Fibroblast of pulmonary artery (primary cell): ENCODE data around the gene TPM2.
A peak's percentile ranks its signal among the peaks of the same experiment; 100 is the strongest.

Experiments used
- DNase-seq: peaks from one replicate; pipeline ENCODE4 v3.0.0-alpha.2; 2010; ENCODE audit warnings: low read depth
- H3K4me3 ChIP-seq: replicated peaks from 2 replicates; pipeline ENCODE4 v1.5.1; 2011; ENCODE audit warnings: low read depth, mild to moderate bottlenecking, control low read depth, low read length, moderate library complexity
- TF ChIP-seq, protein P1 (sequence below): IDR thresholded peaks from 2 replicates; pipeline ENCODE4 v1.5.1; 2011; ENCODE audit warnings: mild to moderate bottlenecking, control low read depth, low read length, inconsistent platforms; ENCODE audit errors: missing control alignments

The TPM2 gene

DNA sequence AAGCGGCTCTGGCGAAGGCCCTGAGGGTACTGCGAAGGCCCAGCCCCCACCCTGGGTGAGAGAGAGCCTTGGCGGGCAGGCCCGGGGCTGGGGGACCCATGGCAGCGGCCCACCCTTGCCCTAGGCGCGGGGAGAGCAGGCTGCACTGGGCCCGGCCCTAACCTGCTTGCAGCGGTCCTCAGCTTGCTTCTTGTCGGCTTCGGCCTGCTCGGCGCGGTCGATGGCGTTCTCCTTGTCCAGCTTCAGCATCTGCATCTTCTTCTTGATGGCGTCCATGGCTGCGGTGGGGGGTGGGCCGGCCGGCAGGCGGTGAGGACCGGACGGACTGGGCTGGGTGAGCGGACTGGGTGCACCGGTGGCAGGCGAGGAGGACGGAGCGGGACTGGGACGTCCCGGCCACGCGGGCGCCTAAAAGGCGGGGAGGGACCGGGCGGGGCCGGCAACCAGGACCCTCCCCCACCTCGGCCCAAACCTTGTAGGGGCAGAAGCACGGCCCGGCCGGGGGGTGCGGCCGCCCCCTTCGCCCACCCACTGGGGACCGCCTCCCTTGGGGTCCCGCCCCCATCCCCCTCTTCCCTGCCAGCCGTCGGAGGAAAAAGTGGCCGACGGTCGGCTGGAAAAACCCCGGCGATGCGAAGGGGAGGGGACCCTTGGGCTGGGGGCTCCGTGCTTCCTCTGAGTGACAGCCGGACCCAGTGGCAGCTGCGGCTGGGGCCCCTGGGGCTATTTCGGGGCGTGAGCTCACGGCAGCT is at the start of gene TPM2:
TSS of gene TPM2 (minus strand) at position 384 of the 752 bp plus-strand sequence. CDS start at position 276, 108 bp downstream.
- TF ChIP-seq, protein P1, sequence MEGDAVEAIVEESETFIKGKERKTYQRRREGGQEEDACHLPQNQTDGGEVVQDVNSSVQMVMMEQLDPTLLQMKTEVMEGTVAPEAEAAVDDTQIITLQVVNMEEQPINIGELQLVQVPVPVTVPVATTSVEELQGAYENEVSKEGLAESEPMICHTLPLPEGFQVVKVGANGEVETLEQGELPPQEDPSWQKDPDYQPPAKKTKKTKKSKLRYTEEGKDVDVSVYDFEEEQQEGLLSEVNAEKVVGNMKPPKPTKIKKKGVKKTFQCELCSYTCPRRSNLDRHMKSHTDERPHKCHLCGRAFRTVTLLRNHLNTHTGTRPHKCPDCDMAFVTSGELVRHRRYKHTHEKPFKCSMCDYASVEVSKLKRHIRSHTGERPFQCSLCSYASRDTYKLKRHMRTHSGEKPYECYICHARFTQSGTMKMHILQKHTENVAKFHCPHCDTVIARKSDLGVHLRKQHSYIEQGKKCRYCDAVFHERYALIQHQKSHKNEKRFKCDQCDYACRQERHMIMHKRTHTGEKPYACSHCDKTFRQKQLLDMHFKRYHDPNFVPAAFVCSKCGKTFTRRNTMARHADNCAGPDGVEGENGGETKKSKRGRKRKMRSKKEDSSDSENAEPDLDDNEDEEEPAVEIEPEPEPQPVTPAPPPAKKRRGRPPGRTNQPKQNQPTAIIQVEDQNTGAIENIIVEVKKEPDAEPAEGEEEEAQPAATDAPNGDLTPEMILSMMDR, result no peak
- DNase-seq, result peak; percentile 88
- peak within 1 kb of the TSS; percentile 87 for H3K4me3 ChIP-seq

DNA sequence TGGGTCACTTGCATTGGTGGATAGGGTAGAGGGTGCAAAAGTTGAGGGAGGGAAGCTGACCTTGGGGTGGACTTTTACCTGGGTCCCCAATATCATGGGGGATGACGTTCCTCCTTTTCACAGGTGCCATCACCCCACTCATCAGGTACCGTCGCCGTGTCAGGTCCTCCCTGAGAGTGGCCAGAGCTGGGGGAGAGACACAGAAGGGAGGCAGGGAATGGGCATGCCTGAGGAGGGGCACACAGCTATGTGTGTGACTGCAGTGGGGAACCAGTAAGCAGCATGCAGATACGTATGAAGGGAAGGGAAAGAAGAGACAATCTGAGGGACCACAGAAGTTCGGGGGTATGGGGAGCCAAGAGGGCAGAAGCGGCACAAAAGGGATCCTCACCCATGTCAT is 49.2 kb upstream of the TPM2 start:
- H3K4me3 ChIP-seq, result no peak overlapping the region

DNA sequence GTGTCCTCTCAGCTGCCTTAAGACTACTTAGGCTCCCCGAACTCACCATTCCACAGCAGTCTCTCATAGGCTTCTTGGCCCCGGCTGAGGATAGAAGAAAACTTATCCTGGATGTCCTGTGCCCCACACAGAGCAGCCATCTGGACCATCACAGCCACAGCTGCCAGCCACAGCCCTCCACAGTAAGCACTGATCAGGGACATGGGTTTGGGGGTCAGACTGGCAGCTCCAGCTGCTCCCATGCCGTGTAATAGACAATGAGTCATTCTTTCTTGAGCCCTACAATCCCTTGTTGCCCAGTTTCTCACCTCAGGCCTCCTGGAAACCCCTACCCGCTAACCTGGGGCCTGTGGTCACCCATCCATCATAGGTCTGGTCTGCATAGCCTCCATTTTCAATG is 48.5 kb upstream of the TPM2 start:
- DNase-seq, result no peak
- TF ChIP-seq, protein P1, result no peak

More for the DNA sequence above, 49.2 kb upstream of the TPM2 start:
- DNase-seq, result no peak
- TF ChIP-seq, protein P1, result no peak

DNA sequence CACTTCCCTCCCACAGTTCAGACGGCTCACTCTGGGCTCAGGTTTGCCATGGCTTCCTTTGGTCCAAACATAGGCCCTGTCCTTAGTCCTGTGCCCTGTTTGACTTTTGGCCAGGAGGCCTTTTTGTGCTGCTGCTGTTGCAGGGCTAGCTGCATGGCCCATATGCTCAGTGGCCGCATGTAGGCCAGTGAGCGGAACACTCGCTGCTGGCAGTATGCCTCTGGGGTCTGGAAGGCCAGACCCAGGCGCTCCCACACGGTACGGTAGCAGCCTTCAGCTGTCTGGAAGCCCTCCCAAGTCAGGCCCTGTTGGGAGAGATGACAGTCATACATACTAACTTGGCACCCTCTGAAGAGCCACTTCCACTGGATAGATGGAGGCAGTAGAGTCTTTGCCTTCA is 47.4 kb upstream of the TPM2 start:
- H3K4me3 ChIP-seq, result no peak overlapping the region
- TF ChIP-seq, protein P1, result no peak
- no peak for DNase-seq

More for the DNA sequence above, 48.5 kb upstream of the TPM2 start:
- no peak overlapping the region for H3K4me3 ChIP-seq

DNA sequence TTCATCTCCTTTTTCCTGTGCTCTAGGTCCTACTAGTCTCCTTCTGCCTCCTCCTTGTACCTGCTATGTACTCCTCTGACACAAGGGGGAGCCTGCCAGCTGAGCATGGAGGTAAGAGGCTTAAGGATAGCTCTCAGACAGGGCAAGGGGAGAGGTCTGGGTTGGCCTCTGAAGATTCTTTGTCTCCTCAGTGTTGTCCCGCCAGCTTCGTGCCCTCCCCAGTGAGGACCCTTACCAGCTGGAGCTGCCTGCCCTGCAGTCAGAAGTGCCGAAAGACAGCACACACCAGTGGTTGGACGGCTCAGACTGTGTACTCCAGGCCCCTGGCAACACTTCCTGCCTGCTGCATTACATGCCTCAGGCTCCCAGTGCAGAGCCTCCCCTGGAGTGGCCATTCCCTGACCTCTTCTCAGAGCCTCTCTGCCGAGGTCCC is 46.5 kb upstream of the TPM2 start:
- peak; percentile 88 for DNase-seq
- H3K4me3 ChIP-seq, result no peak overlapping the region
- TF ChIP-seq, protein P1, result peak; percentile 99

DNA sequence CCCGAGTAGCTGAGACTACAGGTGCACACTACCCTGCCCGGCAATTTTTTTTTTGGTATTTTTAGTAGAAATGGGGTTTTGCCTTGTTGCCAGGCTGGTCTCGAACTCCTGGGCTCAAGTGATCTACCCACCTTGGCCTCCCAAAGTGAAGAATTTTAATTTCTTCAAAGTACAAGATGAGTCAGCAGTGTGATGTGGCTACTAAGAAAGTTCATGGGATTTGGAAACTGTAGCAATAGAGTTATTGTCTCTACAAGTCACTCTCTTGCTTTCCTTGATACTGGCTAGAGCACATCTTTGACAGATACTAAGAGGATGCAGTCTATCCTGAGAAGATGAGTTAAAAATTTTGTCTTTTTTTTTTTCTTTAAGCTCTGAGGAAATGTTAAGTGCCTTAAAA is 44.4 kb upstream of the TPM2 start:
- no peak for DNase-seq
- TF ChIP-seq, protein P1, result no peak
- no peak overlapping the region for H3K4me3 ChIP-seq
